Osteocyte (in vitro differentiated cells): ENCODE measurements around the gene SSPN. TPM values are rescaled to one million over a fixed set of nuclear protein-coding genes. Genes with fewer than 3 reads are reported as not detected.

Source experiments
- DNase-seq: peaks from one replicate; pipeline ENCODE4 v3.0.0; 2021; ENCODE audit warnings: mixed read lengths; ENCODE audit not compliant: unreplicated experiment; ENCODE audit errors: extremely low spot score
- H3K27ac Mint-ChIP-seq: one replicate; pipeline ENCODE4 v1.8.0; 2021; ENCODE audit warnings: mild to moderate bottlenecking, mixed read lengths; ENCODE audit not compliant: unreplicated experiment
- H3K27me3 Mint-ChIP-seq: one replicate; pipeline ENCODE4 v1.8.0; 2021; ENCODE audit warnings: mixed read lengths; ENCODE audit not compliant: unreplicated experiment
- H3K36me3 Mint-ChIP-seq: one replicate; pipeline ENCODE4 v1.8.0; 2021; ENCODE audit warnings: mixed read lengths; ENCODE audit not compliant: unreplicated experiment
- H3K4me1 Mint-ChIP-seq: one replicate; pipeline ENCODE4 v1.8.0; 2021; ENCODE audit warnings: mixed read lengths; ENCODE audit not compliant: unreplicated experiment
- H3K4me3 Mint-ChIP-seq: one replicate; pipeline ENCODE4 v1.8.0; 2021; ENCODE audit warnings: mild to moderate bottlenecking, moderate library complexity, mixed read lengths; ENCODE audit not compliant: unreplicated experiment
- H3K9me3 Mint-ChIP-seq: one replicate; pipeline ENCODE4 v1.8.0; 2021; ENCODE audit warnings: mixed read lengths; ENCODE audit not compliant: unreplicated experiment
- total RNA-seq: library from RNA; stranded (reverse); gene quantifications from 2 replicates; pipeline ENCODE4 v1.2.1, GENCODE V29; 2021
- TF ChIP-seq, protein P1 (sequence below): fragments of 200-600 bp; sonication (generic); IDR thresholded peaks from 2 replicates; pipeline ENCODE4 v1.5.0; 2021; ENCODE audit warnings: antibody characterized with exemption, mild to moderate bottlenecking, moderate library complexity

The SSPN gene
- total RNA-seq, 1 donor from 2014 or later: 19.2 TPM

DNA sequence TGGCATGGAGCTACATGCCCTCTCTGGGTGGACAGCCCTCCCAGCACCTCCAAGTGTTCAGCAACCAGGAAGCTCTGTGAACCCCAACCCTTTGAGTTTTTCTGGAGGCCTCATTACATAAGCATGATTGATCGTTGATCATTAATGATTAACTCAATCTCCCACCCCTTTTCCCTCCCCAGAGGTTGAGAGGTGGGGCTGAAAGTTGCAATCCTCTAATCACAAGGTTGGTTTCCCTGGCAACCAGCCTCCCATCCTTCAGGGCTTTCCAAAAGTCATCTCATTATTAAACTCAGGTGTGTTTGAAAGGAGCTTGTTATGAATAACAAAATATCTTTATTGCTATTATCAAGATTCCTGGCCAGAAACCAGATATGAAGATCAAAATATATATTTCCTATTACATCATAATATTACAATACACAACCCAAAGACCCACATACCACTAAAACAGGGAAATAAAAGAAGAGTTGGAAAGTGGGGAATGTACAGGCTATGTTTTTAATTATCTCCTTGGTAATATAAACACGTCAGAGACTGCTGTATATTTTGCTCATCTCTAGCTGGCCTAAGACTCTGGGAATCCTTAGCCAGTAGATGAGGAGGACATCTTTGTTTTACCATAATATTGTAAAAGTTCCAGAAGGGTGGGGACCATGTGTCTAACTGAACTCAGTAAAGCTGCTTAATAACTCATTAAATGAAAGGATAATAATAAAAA, 73.6 kb downstream of the SSPN start:
- no peak overlapping the region for H3K4me3 Mint-ChIP-seq
- no peaks in the 10 kb centered on the region for H3K36me3 Mint-ChIP-seq
- no peak for DNase-seq
- peaks cover 34% of the 10 kb centered on the region for H3K4me1 Mint-ChIP-seq
- TF ChIP-seq, protein P1, sequence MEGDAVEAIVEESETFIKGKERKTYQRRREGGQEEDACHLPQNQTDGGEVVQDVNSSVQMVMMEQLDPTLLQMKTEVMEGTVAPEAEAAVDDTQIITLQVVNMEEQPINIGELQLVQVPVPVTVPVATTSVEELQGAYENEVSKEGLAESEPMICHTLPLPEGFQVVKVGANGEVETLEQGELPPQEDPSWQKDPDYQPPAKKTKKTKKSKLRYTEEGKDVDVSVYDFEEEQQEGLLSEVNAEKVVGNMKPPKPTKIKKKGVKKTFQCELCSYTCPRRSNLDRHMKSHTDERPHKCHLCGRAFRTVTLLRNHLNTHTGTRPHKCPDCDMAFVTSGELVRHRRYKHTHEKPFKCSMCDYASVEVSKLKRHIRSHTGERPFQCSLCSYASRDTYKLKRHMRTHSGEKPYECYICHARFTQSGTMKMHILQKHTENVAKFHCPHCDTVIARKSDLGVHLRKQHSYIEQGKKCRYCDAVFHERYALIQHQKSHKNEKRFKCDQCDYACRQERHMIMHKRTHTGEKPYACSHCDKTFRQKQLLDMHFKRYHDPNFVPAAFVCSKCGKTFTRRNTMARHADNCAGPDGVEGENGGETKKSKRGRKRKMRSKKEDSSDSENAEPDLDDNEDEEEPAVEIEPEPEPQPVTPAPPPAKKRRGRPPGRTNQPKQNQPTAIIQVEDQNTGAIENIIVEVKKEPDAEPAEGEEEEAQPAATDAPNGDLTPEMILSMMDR: no peak
- no peaks in the 10 kb centered on the region for H3K27me3 Mint-ChIP-seq
- H3K9me3 Mint-ChIP-seq: no peaks in the 10 kb centered on the region
- no peak overlapping the region for H3K27ac Mint-ChIP-seq

DNA sequence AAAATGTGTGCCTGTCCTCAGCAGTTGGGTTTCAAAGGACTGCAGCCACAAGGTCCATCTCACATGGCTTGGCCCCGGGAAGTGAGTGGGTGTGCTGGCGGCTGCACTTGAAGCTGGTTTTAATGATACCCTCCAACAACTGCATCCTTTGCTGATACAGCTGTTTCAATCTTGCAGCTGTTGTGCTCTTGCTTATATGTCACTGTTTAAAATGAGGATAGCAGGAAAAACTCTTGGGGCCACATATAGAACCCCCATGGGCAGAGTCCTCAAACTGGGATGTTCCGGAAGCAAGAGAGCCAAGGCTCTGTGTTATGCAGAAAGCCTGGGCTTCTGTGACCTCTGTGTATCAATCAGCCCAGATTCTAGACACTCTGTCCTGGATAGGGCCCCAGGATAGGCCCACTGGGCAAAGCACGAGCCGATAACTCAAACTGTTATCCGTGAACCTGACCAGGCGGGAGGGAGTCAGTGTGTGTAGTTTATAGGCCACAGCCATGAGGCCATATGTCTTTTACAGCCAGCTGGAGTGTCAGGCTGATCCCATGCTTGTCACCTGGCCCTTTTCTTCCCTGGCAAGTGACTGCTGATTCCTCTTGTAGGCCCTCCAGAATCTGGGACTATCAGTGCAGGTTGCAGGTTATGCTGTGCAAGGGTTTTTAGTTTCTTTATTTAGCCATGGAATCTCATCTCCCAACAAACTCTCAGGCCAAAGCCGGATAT, 74.3 kb downstream of the SSPN start:
- H3K9me3 Mint-ChIP-seq: no peaks in the 10 kb centered on the region
- H3K4me1 Mint-ChIP-seq: peaks cover 41% of the 10 kb centered on the region
- no peaks in the 10 kb centered on the region for H3K27me3 Mint-ChIP-seq
- no peak overlapping the region for H3K27ac Mint-ChIP-seq
- DNase-seq: no peak
- TF ChIP-seq, protein P1: no peak
- H3K36me3 Mint-ChIP-seq: no peaks in the 10 kb centered on the region
- no peak overlapping the region for H3K4me3 Mint-ChIP-seq

DNA sequence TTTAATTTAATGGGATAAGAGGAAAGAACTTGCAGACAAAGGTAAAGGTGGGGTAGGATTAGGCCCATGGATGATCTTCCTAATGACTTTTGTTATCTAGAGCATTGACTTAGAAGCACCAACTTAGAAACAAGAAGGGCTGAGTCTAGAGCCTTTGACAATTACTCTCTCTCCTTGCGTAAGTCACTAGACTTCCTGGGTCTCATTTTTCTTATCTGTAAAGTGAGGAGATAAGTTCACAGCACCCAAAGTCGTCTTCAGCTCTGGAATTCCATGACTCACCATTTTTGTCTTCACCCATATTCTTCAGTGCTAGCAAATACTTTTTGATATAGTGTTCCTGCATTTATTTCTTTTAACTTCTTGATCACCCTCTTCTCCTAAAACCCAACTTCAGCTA, 75.7 kb downstream of the SSPN start:
- H3K9me3 Mint-ChIP-seq: no peaks in the 10 kb centered on the region
- no peaks in the 10 kb centered on the region for H3K27me3 Mint-ChIP-seq
- no peaks in the 10 kb centered on the region for H3K36me3 Mint-ChIP-seq
- no peak overlapping the region for H3K4me3 Mint-ChIP-seq
- no peak for DNase-seq
- TF ChIP-seq, protein P1: no peak
- H3K27ac Mint-ChIP-seq: no peak overlapping the region
- peaks cover 54% of the 10 kb centered on the region for H3K4me1 Mint-ChIP-seq

DNA sequence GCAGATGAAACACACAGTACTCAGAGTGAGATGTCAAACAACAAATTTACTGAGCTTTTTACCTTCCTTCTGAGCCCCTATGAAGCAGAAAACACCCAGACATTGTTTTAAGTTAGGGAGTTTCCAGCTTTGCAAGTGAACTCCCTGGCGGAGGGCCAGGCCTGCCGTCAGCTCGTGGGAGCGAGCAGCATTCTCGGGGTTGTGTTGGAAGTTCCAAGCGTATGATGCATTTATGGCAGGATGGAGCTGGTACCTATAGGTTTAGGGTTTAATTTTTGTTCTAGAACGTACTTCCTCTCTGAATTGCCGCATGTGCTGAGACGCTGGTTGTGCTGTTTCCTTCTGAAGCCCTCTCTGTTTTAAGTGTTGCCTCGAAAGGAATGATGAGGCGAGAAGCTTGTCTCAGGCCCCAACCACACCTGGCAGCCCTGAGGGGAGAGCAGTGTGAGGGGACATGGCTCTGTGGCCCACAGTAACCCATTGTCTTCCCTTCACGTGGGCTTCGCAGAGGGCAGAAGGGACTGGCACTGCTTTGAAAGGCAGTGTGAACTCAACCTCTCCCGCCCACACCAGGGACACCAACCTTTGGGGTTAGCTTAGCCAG, 76.6 kb downstream of the SSPN start:
- no peaks in the 10 kb centered on the region for H3K9me3 Mint-ChIP-seq
- H3K36me3 Mint-ChIP-seq: no peaks in the 10 kb centered on the region
- TF ChIP-seq, protein P1: no peak
- H3K4me1 Mint-ChIP-seq: peaks cover 56% of the 10 kb centered on the region
- H3K27me3 Mint-ChIP-seq: no peaks in the 10 kb centered on the region
- H3K27ac Mint-ChIP-seq: peak overlapping the region; percentile 63
- H3K4me3 Mint-ChIP-seq: no peak overlapping the region
- no peak for DNase-seq

DNA sequence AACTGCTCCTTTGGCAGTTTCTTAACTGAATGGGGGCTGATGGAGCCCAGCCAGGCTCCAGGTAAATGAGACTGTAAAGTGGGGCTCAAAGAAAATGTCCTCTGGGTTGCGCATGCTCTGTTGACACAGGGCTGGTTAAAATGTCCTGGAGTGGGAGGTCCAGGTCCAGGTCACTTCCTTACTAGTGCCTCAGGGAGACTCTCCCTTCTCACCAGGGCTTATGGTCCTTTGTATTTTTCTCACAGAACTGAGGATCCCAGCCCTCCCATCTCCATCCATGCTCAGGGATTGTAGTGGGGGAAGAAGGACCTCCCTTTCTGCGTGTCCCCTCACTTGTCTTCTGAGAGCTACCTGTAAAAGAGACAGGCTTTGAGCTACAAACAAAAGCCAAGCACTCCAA, 77.5 kb downstream of the SSPN start:
- H3K27ac Mint-ChIP-seq: no peak overlapping the region
- TF ChIP-seq, protein P1: no peak
- no peaks in the 10 kb centered on the region for H3K27me3 Mint-ChIP-seq
- no peaks in the 10 kb centered on the region for H3K36me3 Mint-ChIP-seq
- no peak overlapping the region for H3K4me3 Mint-ChIP-seq
- H3K4me1 Mint-ChIP-seq: peaks cover 56% of the 10 kb centered on the region
- DNase-seq: no peak
- H3K9me3 Mint-ChIP-seq: no peaks in the 10 kb centered on the region
